HCT116 (cell line): ENCODE data around the gene RBM12. TPM values are rescaled to one million over a fixed set of nuclear protein-coding genes. Genes with fewer than 3 reads are reported as not detected.
A peak's percentile ranks its signal among the peaks of the same experiment; 100 is the strongest.

Source experiments
- ATAC-seq: fragments of 200-7000 bp; cut with Tn5 transposase; 2 replicates; pipeline ENCODE4 v1.9.1; 2020; ENCODE audit warnings: mild to moderate bottlenecking, moderate library complexity
- BruUV-seq: library from RNA; stranded (reverse); fragments of 400-500 nt; replicated peaks from 2 replicates; lab custom pipeline; 2021; lab: Mats Ljungman, UMichigan
- CTCF ChIA-PET: fragments of 300-600 bp; sonication (Branson Sonifier 250); formaldehyde crosslinking; loops from one replicate; lab custom pipeline; 2021; ENCODE audit warnings: antibody characterized with exemption; lab: Charles Lee
- POLR2A ChIA-PET: fragments of 300-600, 350-600 bp; sonication (Branson Sonifier 250); formaldehyde crosslinking; loops from one replicate; lab custom pipeline; 2021; ENCODE audit warnings: antibody characterized with exemption; lab: Charles Lee
- RAD21 ChIA-PET, 2 experiments: fragments of 300-600 bp; sonication (Branson Sonifier 250); formaldehyde crosslinking; loops; one replicate each; lab custom pipeline; 2023; ENCODE audit warnings: low total read pairs in 2 of 2; ENCODE audit not compliant: uncharacterized antibody in 2 of 2, unreplicated experiment in 2 of 2, low non-redundant PET in 1 of 2; lab: Charles Lee
- DNase-seq: peaks from one replicate; pipeline ENCODE4 v3.0.0-alpha.2; 2010; ENCODE audit warnings: low read depth, low spot score
- H2AFZ ChIP-seq: fragments of 200-600 bp; shearing (Covaris generic), sonication (generic); 2 replicates; pipeline ENCODE4 v1.6.1; 2017; ENCODE audit warnings: low read depth, mixed run types, mixed read lengths, antibody characterized with exemption, low read length; ENCODE audit not compliant: poor library complexity, severe bottlenecking
- H3K27ac ChIP-seq: 2 replicates; pipeline ENCODE4 v1.5.1; 2012; ENCODE audit warnings: low read depth, low read length
- H3K27me3 ChIP-seq: fragments of 200-600 bp; sonication (generic); 2 replicates; pipeline ENCODE4 v1.6.1; 2016; ENCODE audit warnings: mixed run types, low read length, mixed read lengths; ENCODE audit not compliant: insufficient read depth
- H3K36me3 ChIP-seq, 2 experiments: fragments of 200-500 bp in 1 of 2; fragments of 200-600 bp in 1 of 2; sonication (Bioruptor generic) in 1 of 2; sonication (generic) in 1 of 2; 2 replicates each; pipeline versions ENCODE4 v1.5.1 to v1.6.1; 2014 to 2016; ENCODE audit warnings: low read length in 2 of 2, inconsistent platforms in 1 of 2, mixed read lengths in 1 of 2, mixed run types in 1 of 2; ENCODE audit not compliant: insufficient read depth in 2 of 2, control insufficient read depth in 1 of 2
- H3K4me1 ChIP-seq, 2 experiments: fragments of 200-600 bp in 1 of 2; sonication (generic) in 1 of 2; 2 replicates each; pipeline versions ENCODE4 v1.5.1 to v1.6.1; 2012 to 2017; ENCODE audit warnings: low read length in 2 of 2, inconsistent platforms in 1 of 2, mild to moderate bottlenecking in 1 of 2, mixed read lengths in 1 of 2, mixed run types in 1 of 2, moderate library complexity in 1 of 2; ENCODE audit not compliant: insufficient read depth in 2 of 2, control insufficient read depth in 1 of 2
- H3K4me2 ChIP-seq: fragments of 200-600 bp; sonication (generic); 2 replicates; pipeline ENCODE4 v1.6.1; 2017; ENCODE audit warnings: mixed run types, low read length, mixed read lengths
- H3K4me3 ChIP-seq, 2 experiments: fragments of 200-600 bp in 1 of 2; sonication (generic) in 1 of 2; replicated peaks in 1 of 2; 2 replicates each; pipeline ENCODE4 v1.5.1; 2011 to 2016; ENCODE audit warnings: low read length in 2 of 2, control low read depth in 1 of 2, low read depth in 1 of 2, mild to moderate bottlenecking in 1 of 2, mixed read lengths in 1 of 2, mixed run types in 1 of 2
- H3K79me2 ChIP-seq: fragments of 200-600 bp; sonication (generic); 2 replicates; pipeline ENCODE4 v1.6.1; 2017; ENCODE audit warnings: mild to moderate bottlenecking, mixed run types, low read length, moderate library complexity, mixed read lengths; ENCODE audit not compliant: insufficient read depth
- H3K9ac ChIP-seq: fragments of 200-600 bp; sonication (generic); 2 replicates; pipeline ENCODE4 v1.6.1; 2016; ENCODE audit warnings: low read length, mixed read lengths
- H3K9me2 ChIP-seq: fragments of 200-600 bp; sonication (generic), shearing (Covaris generic); 2 replicates; pipeline ENCODE4 v1.6.1; 2017; ENCODE audit warnings: mixed run types, mild to moderate bottlenecking, moderate library complexity; ENCODE audit not compliant: insufficient read depth
- H3K9me3 ChIP-seq, 2 experiments: fragments of 200-500 bp in 1 of 2; fragments of 200-600 bp in 1 of 2; sonication (Bioruptor generic) in 1 of 2; sonication (generic) in 1 of 2; 2 replicates each; pipeline ENCODE4 v1.6.1; 2014 to 2017; ENCODE audit warnings: low read length in 2 of 2, mixed read lengths in 2 of 2, inconsistent platforms in 1 of 2, low read depth in 1 of 2, mild to moderate bottlenecking in 1 of 2, mixed run types in 1 of 2, moderate library complexity in 1 of 2; ENCODE audit not compliant: control insufficient read depth in 1 of 2, insufficient read depth in 1 of 2
- H4K20me1 ChIP-seq: fragments of 200-600 bp; sonication (generic), shearing (Covaris generic); 2 replicates; pipeline ENCODE4 v1.6.1; 2017; ENCODE audit warnings: mixed run types, mild to moderate bottlenecking, moderate library complexity; ENCODE audit not compliant: insufficient read depth
- ATF3 ChIP-seq: IDR thresholded peaks from 2 replicates; pipeline ENCODE4 v1.6.1; 2012
- CBX3 ChIP-seq: IDR thresholded peaks from 2 replicates; pipeline ENCODE4 v1.6.1; 2012; ENCODE audit warnings: low read depth
- CEBPB ChIP-seq: IDR thresholded peaks from 2 replicates; pipeline ENCODE4 v1.6.1; 2012; ENCODE audit warnings: low read depth
- CTCF ChIP-seq, 3 experiments: fragments of 200-600 bp in 1 of 3; sonication (generic) in 1 of 3; IDR thresholded peaks in 2 of 3; conservative IDR thresholded peaks in 1 of 3; 2 replicates each; pipeline ENCODE4 v1.5.1; 2012 to 2017; ENCODE audit warnings: low read depth in 2 of 3, low read length in 2 of 3, antibody characterized with exemption in 1 of 3, borderline replicate concordance in 1 of 3, control low read depth in 1 of 3, mild to moderate bottlenecking in 1 of 3, mixed read lengths in 1 of 3, mixed run types in 1 of 3, moderate library complexity in 1 of 3; ENCODE audit not compliant: insufficient read depth in 1 of 3
- EGR1 ChIP-seq: IDR thresholded peaks from 2 replicates; pipeline ENCODE4 v1.6.1; 2012; ENCODE audit warnings: low read depth
- ELF1 ChIP-seq: IDR thresholded peaks from 2 replicates; pipeline ENCODE4 v1.6.1; 2012; ENCODE audit warnings: low read depth, borderline replicate concordance
- EZH2phosphoT487 ChIP-seq: fragments of 200-600 bp; IDR thresholded peaks from 2 replicates; pipeline ENCODE4 v1.6.1; 2018; ENCODE audit warnings: antibody characterized with exemption, borderline replicate concordance
- FOSL1 ChIP-seq: IDR thresholded peaks from 2 replicates; pipeline ENCODE4 v1.6.1; 2012; ENCODE audit warnings: low read depth
- JUND ChIP-seq: IDR thresholded peaks from 2 replicates; pipeline ENCODE4 v1.6.1; 2012
- MAX ChIP-seq: IDR thresholded peaks from 2 replicates; pipeline ENCODE4 v1.6.1; 2012
- POLR2AphosphoS5 ChIP-seq: IDR thresholded peaks from 2 replicates; pipeline ENCODE4 v1.6.1; 2011; ENCODE audit warnings: mild to moderate bottlenecking, low read depth, low read length, moderate library complexity
- RAD21 ChIP-seq: IDR thresholded peaks from 2 replicates; pipeline ENCODE4 v1.6.1; 2012; ENCODE audit warnings: low read depth, mild to moderate bottlenecking
- REST ChIP-seq: IDR thresholded peaks from 2 replicates; pipeline ENCODE4 v1.6.1; 2012; ENCODE audit warnings: low read depth
- SIN3A ChIP-seq: IDR thresholded peaks from 2 replicates; pipeline ENCODE4 v1.6.1; 2012; ENCODE audit warnings: low read depth
- SP1 ChIP-seq: IDR thresholded peaks from 2 replicates; pipeline ENCODE4 v1.6.1; 2012; ENCODE audit warnings: low read depth
- SRF ChIP-seq: IDR thresholded peaks from 2 replicates; pipeline ENCODE4 v1.6.1; 2012; ENCODE audit warnings: low read depth
- YY1 ChIP-seq: IDR thresholded peaks from 2 replicates; pipeline ENCODE4 v1.6.1; 2011; ENCODE audit warnings: low read length, low read depth, moderate library complexity, mild to moderate bottlenecking; ENCODE audit not compliant: insufficient replicate concordance; ENCODE audit errors: extremely low read depth
- ZBTB33 ChIP-seq: IDR thresholded peaks from 2 replicates; pipeline ENCODE4 v1.6.1; 2011; ENCODE audit warnings: mild to moderate bottlenecking, low read length, moderate library complexity; ENCODE audit not compliant: insufficient replicate concordance; ENCODE audit errors: extremely low read depth
- ZNF274 ChIP-seq: fragments of 200-500 bp; sonication (Bioruptor generic); IDR thresholded peaks from 2 replicates; pipeline ENCODE4 v1.6.1; 2014; ENCODE audit warnings: mild to moderate bottlenecking, low read depth, low read length, inconsistent platforms
- intact Hi-C: fragments of 100-400 bp; cut with micrococcal nuclease; formaldehyde crosslinking; loops from 2 replicates; pipeline ENCODE4 v1.10.0; 2022
- total RNA-seq: library from RNA; stranded (reverse); gene quantifications from one replicate; pipeline ENCODE4 v1.2.1, GENCODE V29; 2021; ENCODE audit not compliant: unreplicated experiment

Gene RBM12
- total RNA-seq, 1 experiment from 2014 or later, result 110 TPM

GRCh38 chr20:35607003-35607735, 57.5 kb downstream of the RBM12 start:
- intact Hi-C loops, result loop anchor here (5.0 kb wide), 1 partner anchor 60 kb away; no protein-coding TSS in a partner anchor
- ChIA-PET CTCF (no interaction called here), RAD21 (no interaction called here), POLR2A (interaction anchor here (1.1 kb wide), 1 partner anchor 9 kb away, joined by 3 read pairs; the partner anchor contains the start of gene SPAG4)
- H4K20me1 ChIP-seq, result no peaks in the 10 kb centered on the region
- peak overlapping the region; percentile 82 for H3K4me2 ChIP-seq
- H3K9me3 ChIP-seq, result no peaks in the 10 kb centered on the region
- H3K27me3 ChIP-seq, result no peaks in the 10 kb centered on the region
- no peak overlapping the region for H2AFZ ChIP-seq
- DNase-seq (no peak), ATAC-seq (peak; percentile 73)
- BruUV-seq, result TSS peak; percentile 84
- peak overlapping the region; percentile 44 for H3K9ac ChIP-seq
- H3K4me3 ChIP-seq, result peak overlapping the region; percentile 8 to 49
- H3K36me3 ChIP-seq, result no peaks in the 10 kb centered on the region
- peaks cover 24 to 45% of the 10 kb centered on the region in 2 experiments for H3K4me1 ChIP-seq
- H3K27ac ChIP-seq, result peak overlapping the region; percentile 3; the same call in 1 of the 2 replicates
- H3K9me2 ChIP-seq, result no peaks in the 10 kb centered on the region
- H3K79me2 ChIP-seq, result no peaks in the 10 kb centered on the region
- TF ChIP-seq CEBPB (no peak), CBX3 (peak; percentile 68; the same call in 1 of the 2 replicates), JUND (peak; percentile 89), REST (no peak), ZBTB33 (peak; percentile 56), ATF3 (no peak), FOSL1 (peak; percentile 79), ELF1 (no peak), ZNF274 (no peak), RAD21 (no peak), SRF (no peak), CTCF (IDR thresholded peaks at IDR 0.05 in 2 of 3, conservative IDR thresholded peaks at IDR 0.05 in 1 of 3; ENCODE audit: borderline replicate concordance in 1 of 3, insufficient read depth in 1 of 3, low read depth in 2 of 3, low read length in 2 of 3) (no peak), POLR2AphosphoS5 (peak; percentile 78), YY1 (peak; percentile 8), EGR1 (peak; percentile 96), SIN3A (no peak), SP1 (peak; percentile 96), EZH2phosphoT487 (no peak), MAX (peak; percentile 75)
